AG09309 (cell line): ENCODE data around the gene ROBO3.
A peak's percentile ranks its signal among the peaks of the same experiment; 100 is the strongest.

Experiments used
- DNase-seq: peaks from one replicate; pipeline ENCODE4 v3.0.0-alpha.2; 2010; ENCODE audit warnings: low read depth
- H3K4me3 ChIP-seq: 2 replicates; pipeline ENCODE4 v1.5.1; 2011; ENCODE audit warnings: mild to moderate bottlenecking, low read depth, low read length, moderate library complexity; ENCODE audit not compliant: control insufficient read depth
- CTCF ChIP-seq: IDR thresholded peaks from 2 replicates; pipeline ENCODE4 v1.5.1; 2011; ENCODE audit warnings: mild to moderate bottlenecking, low read depth, low read length, inconsistent platforms; ENCODE audit not compliant: insufficient read depth, control insufficient read depth; ENCODE audit errors: missing control alignments

The ROBO3 gene

GRCh38 chr11:124843616-124843910 lies 21.7 kb upstream of the ROBO3 start:
- TF ChIP-seq CTCF: no peak
- DNase-seq: no peak
- H3K4me3 ChIP-seq: no peak overlapping the region

- H3K4me3 ChIP-seq: no peak overlapping the region
- DNase-seq: no peak
These were observed 20.6 kb upstream of the ROBO3 start for GRCh38 chr11:124844664-124845079.

GRCh38 chr11:124846070-124846673 lies 19.1 kb upstream of the ROBO3 start:
- TF ChIP-seq CTCF: no peak
- no peak overlapping the region for H3K4me3 ChIP-seq
- DNase-seq: no peak

More at GRCh38 chr11:124844664-124845079, 20.6 kb upstream of the ROBO3 start:
- TF ChIP-seq CTCF: no peak

- DNase-seq: no peak
- no peak overlapping the region for H3K4me3 ChIP-seq
- no peak for TF ChIP-seq CTCF
These were observed 6.1 kb upstream of the ROBO3 start for GRCh38 chr11:124859171-124859570.

- no peak for TF ChIP-seq CTCF
- H3K4me3 ChIP-seq: no peak overlapping the region
- DNase-seq: no peak
These were observed 3.6 kb upstream of the ROBO3 start for GRCh38 chr11:124861670-124862069.

GRCh38 chr11:124863137-124863825 lies 2.0 kb upstream of the ROBO3 start:
- H3K4me3 ChIP-seq: peak overlapping the region; percentile 14
- TF ChIP-seq CTCF: no peak
- no peak for DNase-seq
